Heart right ventricle (tissue), 16 donors: Measurements from ENCODE around the gene TFE3. TPM values are rescaled to one million over a fixed set of nuclear protein-coding genes. Genes with fewer than 3 reads are reported as not detected.

Experiments used
- ATAC-seq, 8 donors: fragments of 200-7000 bp; cut with Tn5 transposase; one replicate each; pipeline ENCODE4 v1.9.1; 2020; ENCODE audit warnings: mild to moderate bottlenecking in 8 of 8, moderate library complexity in 8 of 8, moderate number of reproducible peaks in 1 of 8
- DNase-seq, 2 donors: peaks; one replicate each; pipeline ENCODE4 v3.0.0-alpha.2; 2020
- H3K27ac ChIP-seq, 10 donors: fragments of 200-600 bp; sonication (generic) in 2 of 10; one replicate each; pipeline versions ENCODE4 v1.5.0 to v1.8.0; 2020 to 2022; ENCODE audit warnings: mild to moderate bottlenecking in 3 of 10
- H3K27me3 ChIP-seq, 7 donors: fragments of 200-600 bp; one replicate each; pipeline ENCODE4 v1.8.0; 2021 to 2022; ENCODE audit warnings: mild to moderate bottlenecking in 2 of 7
- H3K36me3 ChIP-seq, 9 donors: fragments of 200-600 bp; sonication (generic) in 1 of 9; one replicate each; pipeline versions ENCODE4 v1.5.0 to v1.8.0; 2020 to 2022; ENCODE audit warnings: mild to moderate bottlenecking in 2 of 9
- H3K4me1 ChIP-seq, 9 donors: fragments of 200-600 bp; sonication (generic) in 1 of 9; one replicate each; pipeline versions ENCODE4 v1.5.0 to v1.8.0; 2020 to 2022; ENCODE audit warnings: mild to moderate bottlenecking in 4 of 9
- H3K4me3 ChIP-seq, 10 donors: fragments of 200-600 bp; sonication (generic) in 2 of 10; one replicate each; pipeline versions ENCODE4 v1.5.0 to v1.8.0; 2020 to 2022; ENCODE audit warnings: mild to moderate bottlenecking in 7 of 10, moderate library complexity in 2 of 10
- H3K9me3 ChIP-seq, 11 donors: fragments of 200-600 bp in 10 of 11; sonication (generic) in 2 of 11; one replicate each; pipeline versions ENCODE4 v1.5.0 to v1.8.0; 2013 to 2022; ENCODE audit warnings: mild to moderate bottlenecking in 2 of 11, control low read depth in 1 of 11, moderate library complexity in 1 of 11
- CTCF ChIP-seq, 9 donors: fragments of 200-600 bp; sonication (generic) in 2 of 9; IDR thresholded peaks; one replicate each; pipeline versions ENCODE4 v1.5.0 to v1.8.0; 2021 to 2022; ENCODE audit warnings: antibody characterized with exemption in 9 of 9, mild to moderate bottlenecking in 5 of 9, moderate library complexity in 1 of 9
- WGBS, 2 donors: extraction: QIAGEN DNeasy Blood & Tissue Kit; methylation state at CpG; one replicate each; pipeline ENCODE4 v1.1.7; 2013; ENCODE audit warnings: inconsistent platforms in 1 of 2; 5-methylcytosine and 5-hydroxymethylcytosine counted together
- intact Hi-C, 10 donors: fragments of 100-400 bp; cut with DNase I; formaldehyde crosslinking; loops; one replicate each; pipeline versions ENCODE4 v1.11.1 to v1.14.2; 2022
- polyA plus RNA-seq, 2 donors: library from polyadenylated mRNA; stranded (reverse); fragments of 200-250 nt; gene quantifications; one replicate each; pipeline ENCODE4 v1.2.3, GENCODE V29; 2013
- total RNA-seq, 10 donors: library from RNA; stranded (reverse); fragmentation: NEBNext Ultra II Directional in 3 of 10; extraction: Animal tissue kit (Norgen Biotek cat#: 25700) in 3 of 10; gene quantifications; one replicate each; pipeline versions ENCODE4 v1.2.1 to v1.2.4, GENCODE V29; 2021 to 2023
- donor health status: Arrhythmogenic right ventricular cardiomyopathy.
- donor health status: ischemic (EF 13 %, LVEDD 7.1; RV severe dilation, severe dysfunction).
- donor health status: healthy with polysubstance abuse.
- donor health status: DM: no; HTN: yes; CAD: no.
- donor health status: DM: no; HTN: no; CAD: no.
- donor health status: ischemic (EF 25% LVEDD 6.9; RV normal size, moderate dysfunction).
- donor health status: ischemic (EF 25% LVEDD 5.7; RV mildly dilated, moderate dysfunction).
- donor health status: healthy.
- donor health status: DM: yes; HTN: yes; CAD: no.
- donor health status: Ischemic cardiomyopathy.
- donor health status: ischemic (EF 35%, LVEDD 5.7; RV mildly dilated, moderate dysfunction).
- donor health status: nonischemic (EF 11% LVEDD 7.7; RV severe dilation, severe dysfunction).
- donor health status: DM: yes; HTN: yes; CAD: no.
- donor health status: PGD.
- donor health status: ischemic (EF 29% LVEDD 5.4; RV normal size, mild dysfunction).
- donor health status: nonischemic (EF 23%, LVEDD 6.1; RV moderate dilation, normal function).

The TFE3 gene
- total and polyA plus RNA-seq, 12 donors: 13.8 to 34.8 (median 16.6) TPM

GRCh38 chrX:49069038-49069437 lies 25.9 kb upstream of the TFE3 start:
- Histone ChIP-seq H3K36me3 (peaks cover 0 to 3% (median 0%) of the 10 kb centered on the region in 9 donors), H3K4me3 (no peak overlapping the region), H3K27ac (no peak overlapping the region), H3K4me1 (peaks cover 0 to 12% (median 4%) of the 10 kb centered on the region in 9 donors), H3K27me3 (no peaks in the 10 kb centered on the region), H3K9me3 (no peaks in the 10 kb centered on the region)
- intact Hi-C loops: no loop called here
- ATAC-seq (no peak), DNase-seq (no peak)
- 87% methylated on average over 11 of the region's 11 CpGs for WGBS, 2 donors
- TF ChIP-seq CTCF (IDR thresholded peaks at IDR 0.05): no peak

- ATAC-seq (no peak), DNase-seq (no peak)
- Histone ChIP-seq H3K36me3 (peaks cover 0 to 3% (median 0%) of the 10 kb centered on the region in 9 donors), H3K27ac (no peak overlapping the region), H3K9me3 (no peaks in the 10 kb centered on the region), H3K4me1 (peaks cover 0 to 5% (median 0%) of the 10 kb centered on the region in 9 donors), H3K4me3 (no peak overlapping the region), H3K27me3 (no peaks in the 10 kb centered on the region)
- intact Hi-C loops: no loop called here
- TF ChIP-seq CTCF (IDR thresholded peaks at IDR 0.05): no peak
- 94 to 96% methylated on average over 14 to 41 of the region's 41 CpGs for WGBS, 2 donors
Measured at GRCh38 chrX:49067285-49068120, 24.3 kb upstream of the TFE3 start.

GRCh38 chrX:49066690-49067089 lies 23.5 kb upstream of the TFE3 start:
- TF ChIP-seq CTCF (IDR thresholded peaks at IDR 0.05): no peak
- H3K27me3 ChIP-seq: no peaks in the 10 kb centered on the region
- no peak overlapping the region for H3K27ac ChIP-seq
- WGBS, 2 donors: 74 to 77% methylated on average over 9 of the region's 9 CpGs
- DNase-seq: no peak
- H3K36me3 ChIP-seq: peaks cover 0 to 7% (median 0%) of the 10 kb centered on the region in 9 donors
- no peak for ATAC-seq
- intact Hi-C loops: no loop called here
- H3K9me3 ChIP-seq: no peaks in the 10 kb centered on the region
- no peaks in the 10 kb centered on the region for H3K4me1 ChIP-seq
- no peak overlapping the region for H3K4me3 ChIP-seq

- Histone ChIP-seq H3K4me3 (no peak overlapping the region), H3K27ac (no peak overlapping the region), H3K4me1 (no peaks in the 10 kb centered on the region), H3K36me3 (peaks cover 0 to 7% (median 0%) of the 10 kb centered on the region in 9 donors), H3K9me3 (no peaks in the 10 kb centered on the region), H3K27me3 (no peaks in the 10 kb centered on the region)
- WGBS, 2 donors: 95 to 96% methylated on average over 2 of the region's 2 CpGs
- no peak for TF ChIP-seq CTCF (IDR thresholded peaks at IDR 0.05)
- ATAC-seq (no peak), DNase-seq (no peak)
- intact Hi-C loops: no loop called here
Measured at GRCh38 chrX:49066278-49066677, 23.1 kb upstream of the TFE3 start.
